Measurements from ENCODE around the gene KCMF1. TPM values are rescaled to one million over a fixed set of nuclear protein-coding genes. Genes with fewer than 3 reads are reported as not detected.

The KCMF1 gene
- 10 to 100 TPM in 5 of 6 donors, 1 to 10 TPM in 1; 6.3 to 76.6 (median 47.8) TPM for total RNA-seq

DNA sequence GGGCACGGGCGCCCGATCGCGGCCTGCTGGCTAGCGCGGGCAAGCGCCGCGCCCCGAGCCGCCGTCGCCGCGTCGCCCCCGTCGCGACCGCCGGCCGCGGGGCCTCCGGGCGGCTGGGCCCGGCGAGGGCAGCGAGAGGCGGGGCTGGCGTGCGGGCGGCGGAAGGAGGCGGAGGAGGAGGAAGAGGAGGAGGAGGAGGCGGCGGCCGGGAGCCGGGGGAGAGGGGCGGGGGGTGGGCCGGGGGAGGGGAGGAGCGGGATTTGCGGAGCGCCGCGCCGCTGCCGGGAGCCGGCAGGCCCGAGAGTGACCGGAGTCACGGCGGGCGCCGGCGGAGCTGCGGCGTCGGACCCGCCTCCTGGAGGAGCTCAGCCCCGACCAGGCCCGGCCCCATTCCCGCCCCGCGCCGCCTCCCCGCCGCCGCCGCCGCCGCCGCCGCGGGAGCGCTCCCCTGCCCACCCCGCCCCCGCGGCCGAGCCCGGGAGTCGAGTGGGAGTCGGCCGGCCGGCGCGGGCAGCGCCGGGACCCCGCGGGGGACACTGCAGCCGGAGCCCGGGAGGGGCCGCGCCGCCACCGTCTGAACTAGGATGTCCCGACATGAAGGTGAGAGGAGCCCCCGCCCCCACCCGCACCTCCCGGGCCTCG lies at the start of gene KCMF1:
Gene KCMF1 (plus strand): TSS at position 294 of the 642 bp plus-strand sequence. CDS start 291 bp downstream, at position 585.
- peak within 1 kb of the TSS; percentile 90 to 99 (median 98) for H3K27ac ChIP-seq
- no peaks in the 10 kb centered on the region for H3K27me3 ChIP-seq
- 3% methylated on average over 7 of the region's 102 CpGs; no CpG with 5 or more reads in 1 of the 2 donors for WGBS, 2 donors
- DNase-seq (peak; percentile 82 to 95), ATAC-seq (ENCODE audit: low FRiP score in 2 of 2) (peak; percentile 73 to 81)
- H3K4me3 ChIP-seq: peak within 1 kb of the TSS; percentile 69 to 92 (median 80)
- peaks cover 0 to 7% (median 0%) of the 10 kb centered on the region in 4 donors for H3K36me3 ChIP-seq
- H3K9me3 ChIP-seq: no peaks in the 10 kb centered on the region
- peaks cover 35 to 59% (median 50%) of the 10 kb centered on the region in 4 donors for H3K4me1 ChIP-seq
- TF ChIP-seq EP300 (IDR thresholded peaks at IDR 0.05) (no peak), POLR2A (IDR thresholded peaks at IDR 0.05) (no peak), POLR2AphosphoS5 (IDR thresholded peaks at IDR 0.05) (no peak), CTCF (IDR thresholded peaks at IDR 0.05) (no peak)

DNA sequence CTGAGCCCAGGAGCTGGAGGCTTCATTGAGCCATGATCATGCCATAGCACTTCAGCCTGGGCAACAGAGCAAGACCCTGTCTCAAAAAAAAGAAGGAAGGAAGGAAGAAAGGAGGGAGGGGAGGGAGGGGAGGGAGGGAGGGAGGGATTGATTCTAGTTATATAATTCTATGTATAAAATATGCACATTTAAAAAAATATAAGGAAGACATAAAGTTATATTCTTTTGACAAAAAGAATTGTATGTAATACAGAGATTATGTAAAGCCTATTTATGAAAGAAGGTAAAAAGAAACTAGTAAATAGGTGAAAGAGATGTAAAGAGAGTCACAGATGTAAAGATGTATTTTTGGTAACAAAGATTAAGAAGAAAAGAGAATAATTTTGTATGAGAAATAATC lies 48.0 kb upstream of the KCMF1 start:
- peak overlapping the region in 2 of 4 donors; percentile 49 to 83 for H3K27ac ChIP-seq
- H3K36me3 ChIP-seq: no peaks in the 10 kb centered on the region
- ATAC-seq (ENCODE audit: low FRiP score in 2 of 2): no peak
- H3K4me3 ChIP-seq: no peak overlapping the region
- H3K4me1 ChIP-seq: peaks cover 25 to 56% (median 49%) of the 10 kb centered on the region in 4 donors
- H3K27me3 ChIP-seq: no peaks in the 10 kb centered on the region
- no peak for TF ChIP-seq CTCF (IDR thresholded peaks at IDR 0.05)
- TF ChIP-seq EP300 (IDR thresholded peaks at IDR 0.05): no peak
- TF ChIP-seq POLR2A (IDR thresholded peaks at IDR 0.05): no peak
- TF ChIP-seq POLR2AphosphoS5 (IDR thresholded peaks at IDR 0.05): no peak
- no peaks in the 10 kb centered on the region for H3K9me3 ChIP-seq
- no peak for DNase-seq

- WGBS, 2 donors: 44 to 50% methylated on average over 9 of the region's 9 CpGs
- peak in 1 of 2 donors; percentile 12 for ATAC-seq (ENCODE audit: low FRiP score in 2 of 2)
- H3K36me3 ChIP-seq: no peaks in the 10 kb centered on the region
- no peaks in the 10 kb centered on the region for H3K9me3 ChIP-seq
- H3K4me1 ChIP-seq: peaks cover 25 to 47% (median 44%) of the 10 kb centered on the region in 4 donors
- peak overlapping the region; percentile 72 to 83 (median 80) for H3K27ac ChIP-seq
- no peak overlapping the region for H3K4me3 ChIP-seq
- TF ChIP-seq POLR2A (IDR thresholded peaks at IDR 0.05) (peak in 2 of 4 donors; percentile 18 to 24), POLR2AphosphoS5 (IDR thresholded peaks at IDR 0.05) (peak; percentile 39), EP300 (IDR thresholded peaks at IDR 0.05) (peak in 2 of 4 donors; percentile 20 to 45), CTCF (IDR thresholded peaks at IDR 0.05) (no peak)
- no peaks in the 10 kb centered on the region for H3K27me3 ChIP-seq
- peak in 1 of 2 donors; percentile 52 for DNase-seq
Measured at GRCh38 chr2:84924173-84925106, 46.5 kb upstream of the KCMF1 start.

- DNase-seq: no peak
- TF ChIP-seq POLR2A (IDR thresholded peaks at IDR 0.05) (no peak), POLR2AphosphoS5 (IDR thresholded peaks at IDR 0.05) (no peak), CTCF (IDR thresholded peaks at IDR 0.05) (no peak), EP300 (IDR thresholded peaks at IDR 0.05) (no peak)
- Histone ChIP-seq H3K27ac (peak overlapping the region; percentile 72 to 83 (median 80)), H3K36me3 (no peaks in the 10 kb centered on the region), H3K4me3 (peak overlapping the region in 1 of 4 donors; percentile 51), H3K4me1 (peaks cover 21 to 40% (median 36%) of the 10 kb centered on the region in 4 donors), H3K27me3 (no peaks in the 10 kb centered on the region), H3K9me3 (no peaks in the 10 kb centered on the region)
- WGBS, 2 donors: 88 to 100% methylated on average over 2 of the region's 2 CpGs
- peak in 1 of 2 donors; percentile 1 for ATAC-seq (ENCODE audit: low FRiP score in 2 of 2)
Measured at GRCh38 chr2:84925336-84925723, 45.6 kb upstream of the KCMF1 start.

All from upper lobe of left lung (tissue), 6 donors.